OCI-LY3 (cell line): ENCODE data around the gene AIF1.

Experiments
- H2AFZ ChIP-seq: fragments of 200-600, 300-600 bp; shearing (Covaris generic); 2 replicates; pipeline ENCODE4 v1.6.0; 2014; ENCODE audit warnings: antibody characterized with exemption, low read depth, low read length
- H3K27ac ChIP-seq: fragments of 200-600, 300-600 bp; sonication (generic); 2 replicates; pipeline ENCODE4 v1.5.1; 2014; ENCODE audit warnings: mild to moderate bottlenecking, low read length, moderate library complexity, mixed read lengths
- H3K27me3 ChIP-seq: fragments of 200-600, 300-600 bp; sonication (generic); 2 replicates; pipeline ENCODE4 v1.6.1; 2014; ENCODE audit warnings: low read depth, low read length, mixed read lengths
- H3K36me3 ChIP-seq: fragments of 200-600, 300-600 bp; sonication (generic); replicated peaks from 2 replicates; pipeline ENCODE3; 2014; ENCODE audit warnings: low read depth, low read length, mixed read lengths
- H3K4me1 ChIP-seq: fragments of 300-600, 200-600 bp; sonication (generic); 2 replicates; pipeline ENCODE4 v1.6.1; 2014; ENCODE audit warnings: low read length, mixed read lengths
- H3K4me2 ChIP-seq: fragments of 200-600, 300-600 bp; sonication (generic); 2 replicates; pipeline ENCODE4 v1.6.1; 2014; ENCODE audit warnings: low read length, mixed read lengths
- H3K4me3 ChIP-seq: fragments of 300-600, 200-600 bp; sonication (generic); 2 replicates; pipeline ENCODE4 v1.5.1; 2014; ENCODE audit warnings: antibody characterized with exemption, mild to moderate bottlenecking, low read length, moderate library complexity
- H3K79me2 ChIP-seq: fragments of 300-600, 200-600 bp; shearing (Covaris generic); 2 replicates; pipeline ENCODE4 v1.6.1; 2014; ENCODE audit warnings: mild to moderate bottlenecking, low read length, mixed read lengths
- H3K9ac ChIP-seq: fragments of 300-600, 200-600 bp; shearing (Covaris generic); 2 replicates; pipeline ENCODE4 v1.6.0; 2014; ENCODE audit warnings: mild to moderate bottlenecking, low read length, moderate library complexity
- H3K9me3 ChIP-seq: fragments of 200-600, 300-600 bp; shearing (Covaris generic); 2 replicates; pipeline ENCODE4 v1.6.1; 2014; ENCODE audit warnings: low read length, mixed read lengths; ENCODE audit not compliant: insufficient read depth
- H4K20me1 ChIP-seq: fragments of 200-600, 300-600 bp; sonication (generic); 2 replicates; pipeline ENCODE4 v1.6.1; 2016; ENCODE audit warnings: low read length, mixed read lengths; ENCODE audit not compliant: insufficient read depth
- CTCF ChIP-seq: fragments of 200-600, 300-600 bp; sonication (generic); IDR thresholded peaks from 2 replicates; pipeline ENCODE4 v1.5.1; 2014; ENCODE audit warnings: antibody characterized with exemption, low read length, low read depth
- EZH2phosphoT487 ChIP-seq: fragments of 200-600 bp; shearing (Covaris generic); IDR thresholded peaks from 2 replicates; pipeline ENCODE4 v1.6.1; 2018; ENCODE audit warnings: antibody characterized with exemption, mixed run types, low read depth

The AIF1 gene

GRCh38 chr6:31581434-31582229 lies 33.4 kb upstream of the AIF1 start:
- Histone ChIP-seq H3K27ac (peak overlapping the region; percentile 100), H3K9me3 (no peaks in the 10 kb centered on the region), H3K4me3 (peak overlapping the region; percentile 98), H3K27me3 (no peaks in the 10 kb centered on the region), H2AFZ (no peak overlapping the region), H3K79me2 (peaks cover 69% of the 10 kb centered on the region), H3K9ac (peak overlapping the region; percentile 94), H3K4me1 (peaks cover 58% of the 10 kb centered on the region), H3K36me3 (peaks cover 34% of the 10 kb centered on the region), H3K4me2 (peak overlapping the region; percentile 100), H4K20me1 (peaks cover 17% of the 10 kb centered on the region)
- TF ChIP-seq CTCF (no peak), EZH2phosphoT487 (no peak)

- H3K4me1 ChIP-seq = peaks cover 64% of the 10 kb centered on the region
- peak within 1 kb of the TSS; percentile 98 for H3K4me3 ChIP-seq
- H3K79me2 ChIP-seq = peaks cover 63% of the 10 kb centered on the region
- peak within 1 kb of the TSS; percentile 94 for H3K9ac ChIP-seq
- peaks cover 28% of the 10 kb centered on the region for H3K36me3 ChIP-seq
- no peaks in the 10 kb centered on the region for H3K9me3 ChIP-seq
- H3K27ac ChIP-seq = peak within 1 kb of the TSS; percentile 100
- H3K27me3 ChIP-seq = no peaks in the 10 kb centered on the region
- H2AFZ ChIP-seq = no peak within 1 kb of the TSS
- peaks cover 11% of the 10 kb centered on the region for H4K20me1 ChIP-seq
- peak within 1 kb of the TSS; percentile 100 for H3K4me2 ChIP-seq
- no peak for TF ChIP-seq CTCF
- TF ChIP-seq EZH2phosphoT487 = no peak
Observed at GRCh38 chr6:31582230-31582643, 32.8 kb upstream of the AIF1 start, which contains the start of gene LTB. LTB (minus strand) TSS chr6:31582424; CDS start chr6:31582417, 7 bp downstream.

GRCh38 chr6:31585491-31585890 lies 29.5 kb upstream of the AIF1 start:
- Histone ChIP-seq H3K4me3 (no peak overlapping the region; the same call in 1 of the 2 replicates), H2AFZ (no peak overlapping the region), H3K4me2 (peak overlapping the region; percentile 61), H3K79me2 (peaks cover 32% of the 10 kb centered on the region), H3K4me1 (peaks cover 49% of the 10 kb centered on the region), H3K9me3 (no peaks in the 10 kb centered on the region), H3K36me3 (peaks cover 11% of the 10 kb centered on the region), H3K27me3 (no peaks in the 10 kb centered on the region), H3K27ac (peak overlapping the region; percentile 82), H4K20me1 (no peaks in the 10 kb centered on the region), H3K9ac (peak overlapping the region; percentile 52; the same call in 1 of the 2 replicates)
- no peak for TF ChIP-seq EZH2phosphoT487
- peak; percentile 64 for TF ChIP-seq CTCF

- no peak within 1 kb of the TSS for H2AFZ ChIP-seq
- TF ChIP-seq CTCF = no peak
- no peak for TF ChIP-seq EZH2phosphoT487
Observed at GRCh38 chr6:31586008-31586407, 29.0 kb upstream of the AIF1 start, which contains the start of gene LST1. LST1 (plus strand) TSS chr6:31586277; CDS start chr6:31587300, 1,023 bp downstream.

More at GRCh38 chr6:31586008-31586407, 29.0 kb upstream of the AIF1 start, which contains the start of gene LST1:
- Histone ChIP-seq H4K20me1 (no peaks in the 10 kb centered on the region), H3K79me2 (peaks cover 27% of the 10 kb centered on the region), H3K9ac (peak within 1 kb of the TSS; percentile 52; the same call in 1 of the 2 replicates), H3K9me3 (no peaks in the 10 kb centered on the region), H3K27me3 (no peaks in the 10 kb centered on the region), H3K27ac (peak within 1 kb of the TSS; percentile 82), H3K4me3 (no peak within 1 kb of the TSS; the same call in 1 of the 2 replicates), H3K4me1 (peaks cover 49% of the 10 kb centered on the region), H3K36me3 (peaks cover 11% of the 10 kb centered on the region), H3K4me2 (peak within 1 kb of the TSS; percentile 61)
